HepG2 (cell line): Measurements from ENCODE around the gene KCTD19. TPM values are rescaled to one million over a fixed set of nuclear protein-coding genes. Genes with fewer than 3 reads are reported as not detected.

ENCODE experiments used
- ATAC-seq: fragments of 200-7000 bp; cut with Tn5 transposase; 3 replicates; pipeline ENCODE4 v1.9.1; 2020; ENCODE audit warnings: mild to moderate bottlenecking, moderate library complexity
- BruUV-seq: library from RNA; stranded (reverse); fragments of 400-500 nt; replicated peaks from 2 replicates; lab custom pipeline; 2021; lab: Mats Ljungman, UMichigan
- CTCF ChIA-PET: fragments of 300-600 bp; formaldehyde crosslinking; extraction: SDS; loops from one replicate; lab custom pipeline; 2021; ENCODE audit warnings: low total read pairs, inconsistent platforms, low intra/inter-chr PET ratio; lab: Yijun Ruan, JAX
- POLR2A ChIA-PET: fragments of 350-600 bp; sonication (Branson Sonifier 250); formaldehyde crosslinking; loops from one replicate; lab custom pipeline; 2020; ENCODE audit warnings: antibody characterized with exemption, inconsistent platforms; lab: Yijun Ruan, JAX
- DNase-seq: peaks from one replicate; pipeline ENCODE4 v3.0.0-alpha.2; 2015; ENCODE audit warnings: low spot score
- FAIRE-seq: peaks from 3 replicates; lab custom pipeline; 2011; peaks lifted over from hg19 to GRCh38; lab: Jason Lieb, UNC
- H2AFZ ChIP-seq: one replicate; pipeline ENCODE4 v1.6.1; 2011; ENCODE audit warnings: low read length, inconsistent platforms
- H3K27ac ChIP-seq: fragments of 300-600 bp; 3 replicates; pipeline ENCODE4 v1.8.0; 2011; ENCODE audit warnings: mixed run types, mild to moderate bottlenecking, mixed read lengths, low read length, inconsistent platforms; ENCODE audit not compliant: insufficient read depth; ENCODE audit errors: extremely low read length
- H3K27me3 ChIP-seq, 2 experiments: fragments of 200-600 bp in 1 of 2; 2 replicates in 1 of 2; 3 replicates in 1 of 2; pipeline versions ENCODE4 v1.6.0 to v1.8.0; 2011; ENCODE audit warnings: low read length in 2 of 2, mild to moderate bottlenecking in 2 of 2, moderate library complexity in 2 of 2, inconsistent platforms in 1 of 2; ENCODE audit not compliant: insufficient read depth in 2 of 2, control insufficient read depth in 1 of 2
- H3K36me3 ChIP-seq, 2 experiments: fragments of 200-600 bp in 1 of 2; replicated peaks in 1 of 2; 2 replicates in 1 of 2; 3 replicates in 1 of 2; pipeline versions ENCODE4 v1.5.1 to v1.8.0; 2011; ENCODE audit warnings: low read length in 2 of 2, inconsistent platforms in 1 of 2; ENCODE audit not compliant: insufficient read depth in 2 of 2, control insufficient read depth in 1 of 2
- H3K4me1 ChIP-seq: 2 replicates; pipeline ENCODE4 v1.5.1; 2012; ENCODE audit warnings: low read length, inconsistent platforms; ENCODE audit not compliant: insufficient read depth
- H3K4me2 ChIP-seq: 2 replicates; pipeline ENCODE4 v1.6.0; 2011; ENCODE audit warnings: low read depth, low read length, inconsistent platforms
- H3K4me3 ChIP-seq, 3 experiments: fragments of 200-600 bp in 1 of 3; sonication (generic), shearing (Covaris generic) in 1 of 3; replicated peaks in 1 of 3; 2 replicates each; pipeline ENCODE4 v1.5.1; 2011 to 2016; ENCODE audit warnings: low read length in 3 of 3, inconsistent platforms in 2 of 3, low read depth in 2 of 3, mild to moderate bottlenecking in 2 of 3, control low read depth in 1 of 3, mixed read lengths in 1 of 3; ENCODE audit not compliant: insufficient read depth in 1 of 3
- H3K79me2 ChIP-seq: one replicate; pipeline ENCODE4 v1.6.1; 2011; ENCODE audit warnings: low read length, inconsistent platforms; ENCODE audit not compliant: insufficient read depth
- H3K9ac ChIP-seq: 2 replicates; pipeline ENCODE4 v1.6.0; 2011; ENCODE audit warnings: mild to moderate bottlenecking, low read depth, low read length, inconsistent platforms; ENCODE audit not compliant: insufficient read depth
- H3K9me3 ChIP-seq: 2 replicates; pipeline ENCODE4 v1.5.1; 2012; ENCODE audit warnings: mild to moderate bottlenecking, low read length
- H4K20me1 ChIP-seq: 2 replicates; pipeline ENCODE4 v1.6.0; 2011; ENCODE audit warnings: inconsistent platforms, mild to moderate bottlenecking, low read length, moderate library complexity; ENCODE audit not compliant: insufficient read depth
- BATF2 ChIP-seq: sonication (generic); formaldehyde crosslinking; IDR thresholded peaks from 2 replicates; pipeline ENCODE4 v1.8.0; 2022; ENCODE audit warnings: mild to moderate bottlenecking, missing genetic modification reagents, moderate library complexity
- CTCF ChIP-seq: sonication (generic); formaldehyde crosslinking; IDR thresholded peaks from 2 replicates; pipeline ENCODE4 v1.5.0; 2020; ENCODE audit warnings: mild to moderate bottlenecking, missing genetic modification reagents, moderate library complexity
- DZIP1 ChIP-seq: sonication (generic); formaldehyde crosslinking; IDR thresholded peaks from 2 replicates; pipeline ENCODE4 v1.5.0; 2020; ENCODE audit warnings: mild to moderate bottlenecking, missing genetic modification reagents
- PRPF4 ChIP-seq: fragments of 200-400 bp; formaldehyde crosslinking; IDR thresholded peaks from 2 replicates; pipeline ENCODE4 v1.6.1; 2016; ENCODE audit warnings: low read length, low read depth; ENCODE audit not compliant: poor library complexity, severe bottlenecking
- STAG1 ChIP-seq: sonication (generic); formaldehyde crosslinking; IDR thresholded peaks from 2 replicates; pipeline ENCODE4 v1.4.0; 2020; ENCODE audit warnings: missing genetic modification reagents
- ZNF414 ChIP-seq: sonication (generic); formaldehyde crosslinking; IDR thresholded peaks from 2 replicates; pipeline ENCODE4 v1.5.0; 2020; ENCODE audit warnings: missing genetic modification reagents
- ZNF451 ChIP-seq: sonication (generic); formaldehyde crosslinking; IDR thresholded peaks from 2 replicates; pipeline ENCODE4 v1.5.0; 2020; ENCODE audit warnings: mild to moderate bottlenecking, missing genetic modification reagents
- ZNF687 ChIP-seq: sonication (generic); formaldehyde crosslinking; IDR thresholded peaks from 2 replicates; pipeline ENCODE4 v1.5.1; 2020; ENCODE audit warnings: mild to moderate bottlenecking, missing genetic modification reagents, moderate library complexity
- WGBS: methylation state at CpG from one replicate; pipeline ENCODE4 v1.1.6; 2017; ENCODE audit warnings: low lambda C conversion rate; 5-methylcytosine and 5-hydroxymethylcytosine counted together
- in situ Hi-C: cut with HindIII; loops from 2 replicates; pipeline ENCODE4 v1.10.0; 2017; ENCODE audit warnings: low pct_unique_long_range_greater_than_20kb; ENCODE audit not compliant: extremely low pct_ligation_motif_present
- intact Hi-C: fragments of 100-400 bp; cut with micrococcal nuclease; formaldehyde crosslinking; loops from one replicate; pipeline ENCODE4 v1.10.0; 2022; ENCODE audit not compliant: unreplicated experiment
- polyA plus RNA-seq, 8 experiments: library from polyadenylated mRNA; depleted of rRNA in 3 of 8; stranded (reverse) in 7 of 8; unstranded in 1 of 8; fragments of >200 nt; fragmentation: Illumina TruSeq in 4 of 8; extraction: Trizol in 4 of 8; gene quantifications; 2 replicates each; pipeline versions ENCODE4 v1.2.1 to v1.2.3, GENCODE V29; 2011 to 2016; ENCODE audit warnings: low read depth in 4 of 8, missing spikeins in 1 of 8, mixed read lengths in 1 of 8; ENCODE audit not compliant: insufficient read depth in 1 of 8
- total RNA-seq, 5 experiments: library from RNA; depleted of rRNA; stranded (reverse); fragments of >200 nt; fragmentation: Illumina TruSeq; extraction: Trizol; gene quantifications; 2 replicates each; pipeline ENCODE4 v1.2.3, GENCODE V29; 2016; ENCODE audit warnings: low read depth in 1 of 5

The KCTD19 gene
- total and polyA plus RNA-seq, 2 of the 13 experiments (the other 11 are each of a cell fraction or from before 2014, with no cell fraction given), result not detected

- Histone ChIP-seq H2AFZ (no peak overlapping the region), H3K36me3 (no peaks in the 10 kb centered on the region), H4K20me1 (no peaks in the 10 kb centered on the region), H3K4me3 (no peak overlapping the region), H3K9ac (no peak overlapping the region), H3K27me3 (peaks cover 8 to 40% of the 10 kb centered on the region in 2 experiments; a peak in 4 of 5 replicates), H3K9me3 (no peaks in the 10 kb centered on the region), H3K4me1 (no peaks in the 10 kb centered on the region), H3K4me2 (no peak overlapping the region), H3K79me2 (no peaks in the 10 kb centered on the region), H3K27ac (no peak overlapping the region)
- CTCF ChIA-PET, result interaction anchor here (0.6 kb wide), 1 partner anchor 286 kb away, joined by 3 read pairs; no protein-coding TSS in a partner anchor
- 57% methylated on average over 9 of the region's 9 CpGs for WGBS
- DNase-seq (no peak), FAIRE-seq (no peak), ATAC-seq (peak; percentile 64)
- POLR2A ChIA-PET, result interaction anchor here (0.8 kb wide), 1 partner anchor 13 kb away, joined by 3 read pairs; no protein-coding TSS in a partner anchor
- no TSS peak for BruUV-seq
- in situ Hi-C loops (no loop called here), intact Hi-C loops (no loop called here)
- TF ChIP-seq ZNF687, result peak; percentile 20; the same call in 1 of the 2 replicates
- TF ChIP-seq DZIP1 (CRISPR knock-in tag), result 0 out of 2 replicates have a peak, but pooled peaks have one; percentile 48
- TF ChIP-seq CTCF (CRISPR knock-in tag), result peak; percentile 49
- TF ChIP-seq ZNF451 (CRISPR knock-in tag), result no peak
- TF ChIP-seq STAG1, result 0 out of 2 replicates have a peak, but pooled peaks have one; percentile 30
- TF ChIP-seq PRPF4, result no peak
- TF ChIP-seq BATF2 (CRISPR knock-in tag), result no peak
- no peak for TF ChIP-seq ZNF414 (CRISPR knock-in tag)
Observed at GRCh38 chr16:67264277-67264676, 62.3 kb downstream of the KCTD19 start.
